Pulmonary artery endothelial cell (primary cell): ENCODE measurements around the gene ASPM. TPM values are rescaled to one million over a fixed set of nuclear protein-coding genes. Genes with fewer than 3 reads are reported as not detected.
"Not testable (repeated sequence)": the region's sequence is repeated elsewhere in the genome, so short reads cannot be mapped to it uniquely, and the experiment has no call there.

ENCODE experiments used
- DNase-seq: peaks from one replicate; pipeline ENCODE4 v3.0.0-alpha.2; 2011; ENCODE audit warnings: low read depth, low spot score
- total RNA-seq: library from RNA; depleted of rRNA; stranded (reverse); fragments of >200 nt; gene quantifications from 2 replicates; pipeline ENCODE4 v1.2.3, GENCODE V29; 2014

The ASPM gene
- total RNA-seq, 1 donor from 2014 or later: 27.8 TPM

- no peak for DNase-seq
These were observed 934 bp downstream of the ASPM start for GRCh38 chr1:197145446-197146024.

GRCh38 chr1:197144570-197145325 lies 1.7 kb downstream of the ASPM start:
- no peak for DNase-seq

- no peak for DNase-seq
These were observed 3.2 kb downstream of the ASPM start for GRCh38 chr1:197143276-197143675.

GRCh38 chr1:197141575-197141974 lies 4.9 kb downstream of the ASPM start:
- DNase-seq: no peak

GRCh38 chr1:197140121-197140520 lies 6.3 kb downstream of the ASPM start:
- no peak for DNase-seq

- no peak for DNase-seq
These were observed 7.3 kb downstream of the ASPM start for GRCh38 chr1:197139169-197139568.

- no peak for DNase-seq
These were observed 9.1 kb downstream of the ASPM start for GRCh38 chr1:197137322-197137721.

- no peak for DNase-seq
These were observed 15.7 kb downstream of the ASPM start for GRCh38 chr1:197130677-197131304.

- DNase-seq: no peak
These were observed 16.8 kb downstream of the ASPM start for GRCh38 chr1:197129698-197130097.

GRCh38 chr1:197127246-197127912 lies 19.1 kb downstream of the ASPM start:
- DNase-seq: no peak

GRCh38 chr1:197126691-197127090 lies 19.8 kb downstream of the ASPM start:
- no peak for DNase-seq

GRCh38 chr1:197124376-197124775 lies 22.1 kb downstream of the ASPM start:
- no peak for DNase-seq

- no peak for DNase-seq
These were observed 30.3 kb downstream of the ASPM start for GRCh38 chr1:197116156-197116555.

- no peak for DNase-seq
These were observed 39.6 kb downstream of the ASPM start for GRCh38 chr1:197106869-197107268.

GRCh38 chr1:197103300-197103699 lies 43.2 kb downstream of the ASPM start:
- no peak for DNase-seq

- no peak for DNase-seq
These were observed 44.5 kb downstream of the ASPM start for GRCh38 chr1:197101978-197102377.

GRCh38 chr1:197100677-197101076 lies 45.8 kb downstream of the ASPM start:
- DNase-seq: no peak

- DNase-seq: no peak
These were observed 47.0 kb downstream of the ASPM start for GRCh38 chr1:197099444-197099843.

GRCh38 chr1:197096971-197097370 lies 49.5 kb downstream of the ASPM start:
- DNase-seq: not testable (repeated sequence)

GRCh38 chr1:197096137-197096536 lies 50.3 kb downstream of the ASPM start:
- no peak for DNase-seq

GRCh38 chr1:197093226-197093885 lies 53.1 kb downstream of the ASPM start:
- DNase-seq: no peak
